K562 (cell line): ENCODE data around the gene MATN1. TPM values are rescaled to one million over a fixed set of nuclear protein-coding genes. Genes with fewer than 3 reads are reported as not detected.

Experiments
- ATAC-seq: fragments of 200-7000 bp; cut with Tn5 transposase; 3 replicates; pipeline ENCODE4 v1.9.1; 2020; ENCODE audit warnings: moderate library complexity
- BruUV-seq: library from RNA; stranded (reverse); fragments of 400-500 nt; replicated peaks from 2 replicates; lab custom pipeline; 2021; lab: Mats Ljungman, UMichigan
- CTCF ChIA-PET: fragments of 300-600 bp; formaldehyde crosslinking; extraction: SDS; loops from one replicate; lab custom pipeline; 2021; ENCODE audit warnings: low intra/inter-chr PET ratio; lab: Yijun Ruan, JAX
- POLR2A ChIA-PET: fragments of 300-600, 350-650 bp; sonication (Branson Sonifier 250); formaldehyde crosslinking; extraction: SDS; loops from one replicate; lab custom pipeline; 2021; ENCODE audit warnings: antibody characterized with exemption, inconsistent platforms; lab: Yijun Ruan, JAX
- DNase-seq, 4 experiments: peaks; one replicate each; pipeline versions ENCODE4 v3.0.0 to v3.0.0-alpha.2; 2011 to 2018; ENCODE audit warnings: low spot score in 3 of 4, mixed read lengths in 3 of 4; ENCODE audit errors: extremely low read depth in 1 of 4
- FAIRE-seq: peaks from 2 replicates; lab custom pipeline; 2011; peaks lifted over from hg19 to GRCh38; lab: Jason Lieb, UNC
- H2AFZ ChIP-seq: 2 replicates; pipeline ENCODE4 v1.6.0; 2011; ENCODE audit warnings: low read depth, low read length, control low read depth, inconsistent platforms
- H3K27ac ChIP-seq: fragments of 200-600 bp; 3 replicates; pipeline ENCODE4 v1.8.0; 2011; ENCODE audit warnings: low read depth, mild to moderate bottlenecking, control low read depth, inconsistent platforms, low read length, moderate library complexity, mixed read lengths; ENCODE audit errors: extremely low read depth
- H3K27me3 ChIP-seq, 2 experiments: fragments of 300-600 bp in 1 of 2; 2 replicates in 1 of 2; 3 replicates in 1 of 2; pipeline versions ENCODE4 v1.6.0 to v1.8.0; 2011; ENCODE audit warnings: inconsistent platforms in 2 of 2, low read length in 2 of 2, mild to moderate bottlenecking in 1 of 2, mixed read lengths in 1 of 2, moderate library complexity in 1 of 2; ENCODE audit not compliant: control insufficient read depth in 2 of 2, insufficient read depth in 2 of 2
- H3K36me3 ChIP-seq: fragments of 300-600 bp; 3 replicates; pipeline ENCODE4 v1.8.0; 2011; ENCODE audit warnings: mild to moderate bottlenecking, low read length, inconsistent platforms; ENCODE audit not compliant: control insufficient read depth, insufficient read depth
- H3K4me1 ChIP-seq, 2 experiments: fragments of 200-600 bp in 1 of 2; replicated peaks in 1 of 2; 2 replicates in 1 of 2; 3 replicates in 1 of 2; pipeline versions ENCODE4 v1.5.1 to v1.8.0; 2011; ENCODE audit warnings: inconsistent platforms in 2 of 2, low read length in 2 of 2, mild to moderate bottlenecking in 1 of 2, mixed read lengths in 1 of 2, moderate library complexity in 1 of 2; ENCODE audit not compliant: control insufficient read depth in 2 of 2, insufficient read depth in 2 of 2
- H3K4me2 ChIP-seq: 2 replicates; pipeline ENCODE4 v1.6.1; 2011; ENCODE audit warnings: low read length, control low read depth, inconsistent platforms, mixed read lengths; ENCODE audit not compliant: insufficient read depth
- H3K4me3 ChIP-seq: fragments of 200-600 bp; sonication (generic), shearing (Covaris generic); 2 replicates; pipeline ENCODE4 v1.5.1; 2016; ENCODE audit warnings: control low read depth, inconsistent platforms
- H3K79me2 ChIP-seq: fragments of 200-600 bp; 3 replicates; pipeline ENCODE4 v1.8.0; 2011; ENCODE audit warnings: low read length, inconsistent platforms; ENCODE audit not compliant: control insufficient read depth, insufficient read depth
- H3K9ac ChIP-seq, 2 experiments: 2 replicates each; pipeline versions ENCODE4 v1.6.0 to v1.6.1; 2011; ENCODE audit warnings: low read depth in 2 of 2, low read length in 2 of 2, control low read depth in 1 of 2, inconsistent platforms in 1 of 2, mild to moderate bottlenecking in 1 of 2, mixed read lengths in 1 of 2; ENCODE audit not compliant: insufficient read depth in 1 of 2
- H3K9me1 ChIP-seq: one replicate; pipeline ENCODE4 v1.6.0; 2011; ENCODE audit warnings: inconsistent platforms, mild to moderate bottlenecking, low read length, moderate library complexity; ENCODE audit not compliant: control insufficient read depth, insufficient read depth
- H3K9me3 ChIP-seq: replicated peaks from 2 replicates; pipeline ENCODE4 v1.5.1; 2011; ENCODE audit warnings: low read depth, low read length, inconsistent platforms; ENCODE audit not compliant: control insufficient read depth, insufficient read depth
- H4K20me1 ChIP-seq: replicated peaks from 2 replicates; pipeline ENCODE4 v1.6.1; 2011; ENCODE audit warnings: low read length, inconsistent platforms, mixed read lengths; ENCODE audit not compliant: control insufficient read depth, insufficient read depth
- ADNP ChIP-seq: fragments of 200-800 bp; sonication (Bioruptor generic); IDR thresholded peaks from 2 replicates; pipeline ENCODE4 v1.6.1; 2016; ENCODE audit warnings: missing genetic modification characterization, missing compliant biosample characterization
- BCOR ChIP-seq: fragments of 450-650 bp; IDR thresholded peaks from 2 replicates; pipeline ENCODE4 v1.6.1; 2016
- CBX3 ChIP-seq, 2 experiments: IDR thresholded peaks; 1 replicate in 1 of 2; 2 replicates in 1 of 2; pipeline ENCODE4 v1.6.1; 2012; ENCODE audit warnings: inconsistent platforms in 2 of 2, low read length in 2 of 2, borderline replicate concordance in 1 of 2, control low read depth in 1 of 2
- HMBOX1 ChIP-seq: sonication (generic); IDR thresholded peaks from 2 replicates; pipeline ENCODE4 v1.6.1; 2016
- RBM25 ChIP-seq: fragments of 200-400 bp; formaldehyde crosslinking; IDR thresholded peaks from 2 replicates; pipeline ENCODE4 v1.6.1; 2018; ENCODE audit warnings: low read length, low read depth, moderate library complexity; ENCODE audit not compliant: severe bottlenecking
- SMARCA5 ChIP-seq: fragments of 450-650 bp; IDR thresholded peaks from 2 replicates; pipeline ENCODE4 v1.6.1; 2016
- SP2 ChIP-seq: IDR thresholded peaks from 2 replicates; pipeline ENCODE4 v1.6.1; 2011; ENCODE audit warnings: mild to moderate bottlenecking, low read depth, low read length, moderate library complexity; ENCODE audit not compliant: poor library complexity, severe bottlenecking; ENCODE audit errors: extremely low read depth
- TEAD4 ChIP-seq, 2 experiments: sonication (generic) in 1 of 2; formaldehyde crosslinking in 1 of 2; IDR thresholded peaks; 2 replicates each; pipeline versions ENCODE4 v1.6.1 to v1.8.0; 2012 to 2022; ENCODE audit warnings: borderline replicate concordance in 1 of 2, inconsistent platforms in 1 of 2, low read length in 1 of 2, mild to moderate bottlenecking in 1 of 2, missing genetic modification reagents in 1 of 2
- ZFP36 ChIP-seq: fragments of 150-350 bp; IDR thresholded peaks from 2 replicates; pipeline ENCODE4 v1.6.1; 2018; ENCODE audit warnings: low read length, low read depth; ENCODE audit not compliant: partially characterized antibody
- ZFX ChIP-seq: sonication (generic); formaldehyde crosslinking; IDR thresholded peaks from 2 replicates; pipeline ENCODE4 v1.8.0; 2022; ENCODE audit warnings: mild to moderate bottlenecking, missing genetic modification reagents, moderate library complexity
- ZKSCAN1 ChIP-seq: fragments of 150-350 bp; IDR thresholded peaks from 2 replicates; pipeline ENCODE4 v1.6.1; 2016; ENCODE audit warnings: low read depth, low read length
- ZNF707 ChIP-seq: fragments of 250-450 bp; sonication (Bioruptor Pico); conservative IDR thresholded peaks from 2 replicates; pipeline ENCODE4 v1.8.0; 2022; ENCODE audit warnings: inconsistent platforms, mild to moderate bottlenecking, moderate library complexity
- WGBS: fragments of 100-300 bp; shearing (Covaris generic); methylation state at CpG from one replicate; pipeline ENCODE4 v1.1.6; 2016; ENCODE audit warnings: low coverage, mixed read lengths; ENCODE audit not compliant: insufficient coverage; ENCODE audit errors: missing lambda C conversion rate; 5-methylcytosine and 5-hydroxymethylcytosine counted together
- in situ Hi-C: fragments of 300-500 bp; cut with MboI; formaldehyde crosslinking; loops from 4 replicates; pipeline ENCODE4 v1.15.0; 2018; ENCODE audit warnings: inconsistent platforms, mixed read lengths
- intact Hi-C: fragments of 100-400 bp; cut with micrococcal nuclease; formaldehyde crosslinking; loops from 2 replicates; pipeline ENCODE4 v1.14.2; 2022
- polyA plus RNA-seq, 8 experiments: library from polyadenylated mRNA; depleted of rRNA in 4 of 8; stranded (reverse) in 5 of 8; unstranded in 3 of 8; fragments of >200 nt; fragmentation: Nextera tagmentation in 2 of 8; fragmentation: Illumina TruSeq in 1 of 8; extraction: Ambion mirVana in 2 of 8; extraction: Trizol in 1 of 8; gene quantifications; 2 replicates each; pipeline versions ENCODE4 v1.2.1 to v1.2.3, GENCODE V29; 2011 to 2014; ENCODE audit warnings: inconsistent platforms in 1 of 8, missing spikeins in 1 of 8
- total RNA-seq, 7 experiments: library from RNA; depleted of rRNA in 6 of 7; stranded (reverse); fragments of >200 nt in 6 of 7; fragmentation: Illumina TruSeq in 2 of 7; extraction: Trizol in 2 of 7; gene quantifications; 2 replicates each; pipeline versions ENCODE4 v1.2.1 to v1.2.3, GENCODE V29; 2011 to 2021; ENCODE audit warnings: low replicate concordance in 1 of 7

The MATN1 gene
- total and polyA plus RNA-seq, 9 of the 15 experiments (the other 6 are each of a cell fraction or from before 2014, with no cell fraction given) = 0.10 to 2.3 (median 1.2) TPM

- TF ChIP-seq ZKSCAN1 (peak; percentile 94), SMARCA5 (no peak), ZFP36 (peak; percentile 41)
- Histone ChIP-seq H3K9me3 (no peaks in the 10 kb centered on the region), H3K9ac (peak overlapping the region in 1 of 2 experiments; percentile 65; a peak in 1 of 4 replicates), H3K4me1 (peaks cover 60 to 61% of the 10 kb centered on the region in 2 experiments), H4K20me1 (no peaks in the 10 kb centered on the region), H3K27me3 (no peaks in the 10 kb centered on the region), H2AFZ (peak overlapping the region; percentile 82), H3K4me2 (no peak overlapping the region), H3K4me3 (no peak overlapping the region), H3K79me2 (no peaks in the 10 kb centered on the region; the same call in 2 of the 3 replicates), H3K36me3 (no peaks in the 10 kb centered on the region), H3K27ac (no peak overlapping the region; the same call in 2 of the 3 replicates), H3K9me1 (peaks cover 2% of the 10 kb centered on the region)
- BruUV-seq = no TSS peak
- FAIRE-seq = no peak
- in situ Hi-C loops (no loop called here), intact Hi-C loops (no loop called here)
- CTCF ChIA-PET = no interaction called here
- DNase-seq = no peak
- WGBS = 81% methylated on average over 13 of the region's 14 CpGs
- POLR2A ChIA-PET = interaction anchor here (0.6 to 2.0 kb wide), 5 partner anchors 12 to 23 kb away, joined by 3 to 9 read pairs (median 3); partner anchors contain the start of gene LAPTM5
- ATAC-seq = no peak
Observed at GRCh38 chr1:30745156-30745833, 21.9 kb upstream of the MATN1 start.

- Histone ChIP-seq H3K9ac (peak overlapping the region in 1 of 2 experiments; percentile 1; a peak in 1 of 4 replicates), H3K27ac (no peak overlapping the region), H3K27me3 (no peaks in the 10 kb centered on the region), H3K36me3 (no peaks in the 10 kb centered on the region), H3K4me2 (no peak overlapping the region), H2AFZ (no peak overlapping the region), H3K79me2 (no peaks in the 10 kb centered on the region; the same call in 2 of the 3 replicates), H4K20me1 (no peaks in the 10 kb centered on the region), H3K4me3 (no peak overlapping the region), H3K9me1 (peaks cover 2% of the 10 kb centered on the region), H3K9me3 (no peaks in the 10 kb centered on the region), H3K4me1 (peaks cover 58 to 59% of the 10 kb centered on the region in 2 experiments)
- intact Hi-C loops = no loop called here
- 73% methylated on average over 7 of the region's 7 CpGs for WGBS
- FAIRE-seq = peak; percentile 49
- in situ Hi-C loops = no loop called here
- ChIA-PET POLR2A (interaction anchor here (0.6 to 1.7 kb wide), 9 partner anchors 9 to 560 kb away, joined by 3 to 9 read pairs (median 4); partner anchors contain the start of gene LAPTM5), CTCF (no interaction called here)
- no TSS peak for BruUV-seq
- DNase-seq = no peak
- ATAC-seq = no peak
- TF ChIP-seq ZNF707 (CRISPR knock-in tag) (0 out of 2 replicates have a peak, but pooled peaks have one; percentile 33), ADNP (tag) (peak; percentile 75; the same call in 1 of the 2 replicates), ZFX (CRISPR knock-in tag) (no peak), SMARCA5 (peak; percentile 50; the same call in 1 of the 2 replicates), CBX3 (IDR thresholded peaks at IDR 0.05; ENCODE audit: borderline replicate concordance in 1 of 2, low read length in 2 of 2) (no peak), RBM25 (peak; percentile 88), SP2 (no peak), TEAD4 (IDR thresholded peaks at IDR 0.05; ENCODE audit: low read length) (no peak), TEAD4 (CRISPR knock-in tag; IDR thresholded peaks at IDR 0.05; ENCODE audit: borderline replicate concordance) (no peak), HMBOX1 (0 out of 2 replicates have a peak, but pooled peaks have one; percentile 9), BCOR (peak; percentile 93)
Observed at GRCh38 chr1:30744060-30744756, 20.8 kb upstream of the MATN1 start.
